GM23248 (cell line): ENCODE results near the gene MYO5B.

Experiments used
- EZH2 ChIP-seq: fragments of 200-600 bp; sonication (generic); IDR thresholded peaks from 2 replicates; pipeline ENCODE4 v1.6.1; 2018; ENCODE audit warnings: antibody characterized with exemption, mild to moderate bottlenecking; ENCODE audit not compliant: insufficient read depth, poor library complexity, severe bottlenecking
- EZH2phosphoT487 ChIP-seq: fragments of 200-600 bp; sonication (generic); IDR thresholded peaks from 2 replicates; pipeline ENCODE4 v1.6.1; 2018; ENCODE audit warnings: antibody characterized with exemption, moderate library complexity, mild to moderate bottlenecking, low read depth; ENCODE audit not compliant: insufficient read depth

GRCh38 chr18:50190926-50191325 lies 4.0 kb downstream of the MYO5B start:
- no peak for TF ChIP-seq EZH2
- no peak for TF ChIP-seq EZH2phosphoT487
